Left lung (tissue), 10 donors: ENCODE measurements around the gene KRT76. TPM values are rescaled to one million over a fixed set of nuclear protein-coding genes. Genes with fewer than 3 reads are reported as not detected.

Experiments
- ATAC-seq: fragments of 200-7000 bp; cut with Tn5 transposase; one replicate; pipeline ENCODE4 v1.9.1; 2020; ENCODE audit warnings: moderate library complexity
- DNase-seq, 4 donors: peaks; one replicate each; pipeline ENCODE4 v3.0.0-alpha.2; 2013 to 2020
- H3K27ac ChIP-seq, 2 donors: fragments of 200-600 bp; sonication (generic) in 1 of 2; one replicate each; pipeline versions ENCODE4 v1.5.0 to v1.8.0; 2020 to 2021
- H3K27me3 ChIP-seq, 2 donors: fragments of 200-600 bp; sonication (generic) in 1 of 2; one replicate each; pipeline versions ENCODE4 v1.5.0 to v1.8.0; 2020 to 2021
- H3K36me3 ChIP-seq, 2 donors: fragments of 200-600 bp; sonication (generic) in 1 of 2; one replicate each; pipeline versions ENCODE4 v1.5.0 to v1.8.0; 2020 to 2021
- H3K4me1 ChIP-seq, 2 donors: fragments of 200-600 bp; one replicate each; pipeline ENCODE4 v1.8.0; 2021
- H3K4me3 ChIP-seq, 2 donors: fragments of 200-600 bp; sonication (generic) in 1 of 2; one replicate each; pipeline versions ENCODE4 v1.5.0 to v1.8.0; 2020 to 2021; ENCODE audit warnings: mild to moderate bottlenecking in 1 of 2
- H3K9me3 ChIP-seq, 2 donors: fragments of 200-600 bp; sonication (generic) in 1 of 2; one replicate each; pipeline versions ENCODE4 v1.5.0 to v1.8.0; 2020 to 2021
- CTCF ChIP-seq, 2 donors: fragments of 200-600 bp; sonication (generic) in 1 of 2; IDR thresholded peaks; one replicate each; pipeline versions ENCODE4 v1.5.0 to v1.8.0; 2021; ENCODE audit warnings: antibody characterized with exemption in 2 of 2
- intact Hi-C, 2 donors: fragments of 100-400 bp; cut with DNase I; formaldehyde crosslinking; loops; one replicate each; pipeline versions ENCODE4 v1.11.2 to v1.14.2; 2022
- polyA plus RNA-seq, 6 donors: library from polyadenylated mRNA; unstranded; fragments of 120-200 nt; gene quantifications; one replicate each; pipeline ENCODE4 v1.2.1, GENCODE V29; 2013; ENCODE audit not compliant: insufficient read length in 6 of 6
- total RNA-seq, 2 donors: library from RNA; stranded (reverse); fragmentation: NEBNext Ultra II Directional; extraction: Animal tissue kit (Norgen Biotek cat#: 25700); gene quantifications; one replicate each; pipeline ENCODE4 v1.2.1, GENCODE V29; 2021
- donor health status: DM: no; HTN: yes; CAD: no.
- donor health status: DM: no; HTN: no; CAD: no.

Gene KRT76
- total and polyA plus RNA-seq, 8 donors, result not detected

- Histone ChIP-seq H3K9me3 (no peaks in the 10 kb centered on the region), H3K27ac (no peak overlapping the region), H3K36me3 (no peaks in the 10 kb centered on the region), H3K4me1 (peaks cover 12 to 16% of the 10 kb centered on the region in 2 donors), H3K4me3 (no peak overlapping the region), H3K27me3 (peaks cover 6 to 84% of the 10 kb centered on the region in 2 donors)
- ATAC-seq (no peak), DNase-seq (no peak)
- TF ChIP-seq CTCF (IDR thresholded peaks at IDR 0.05), result no peak
- intact Hi-C loops, result no loop called here
Measured at GRCh38 chr12:52813203-52813819, 36.2 kb upstream of the KRT76 start.

GRCh38 chr12:52812749-52813148 is 35.6 kb upstream of the KRT76 start:
- intact Hi-C loops, result no loop called here
- peaks cover 12 to 16% of the 10 kb centered on the region in 2 donors for H3K4me1 ChIP-seq
- no peak for ATAC-seq
- no peak overlapping the region for H3K4me3 ChIP-seq
- peaks cover 6 to 84% of the 10 kb centered on the region in 2 donors for H3K27me3 ChIP-seq
- no peak overlapping the region for H3K27ac ChIP-seq
- no peaks in the 10 kb centered on the region for H3K9me3 ChIP-seq
- H3K36me3 ChIP-seq, result no peaks in the 10 kb centered on the region
- no peak for TF ChIP-seq CTCF (IDR thresholded peaks at IDR 0.05)
- DNase-seq, result no peak

GRCh38 chr12:52812073-52812400 is 34.9 kb upstream of the KRT76 start:
- TF ChIP-seq CTCF (IDR thresholded peaks at IDR 0.05), result no peak
- no peaks in the 10 kb centered on the region for H3K36me3 ChIP-seq
- DNase-seq (no peak), ATAC-seq (no peak)
- peaks cover 6 to 84% of the 10 kb centered on the region in 2 donors for H3K27me3 ChIP-seq
- H3K4me1 ChIP-seq, result peaks cover 12 to 16% of the 10 kb centered on the region in 2 donors
- intact Hi-C loops, result no loop called here
- no peaks in the 10 kb centered on the region for H3K9me3 ChIP-seq
- no peak overlapping the region for H3K27ac ChIP-seq
- H3K4me3 ChIP-seq, result no peak overlapping the region

GRCh38 chr12:52811191-52812072 is 34.3 kb upstream of the KRT76 start:
- H3K4me3 ChIP-seq, result no peak overlapping the region
- H3K4me1 ChIP-seq, result peaks cover 12 to 16% of the 10 kb centered on the region in 2 donors
- H3K9me3 ChIP-seq, result no peaks in the 10 kb centered on the region
- DNase-seq (no peak), ATAC-seq (no peak)
- no peaks in the 10 kb centered on the region for H3K36me3 ChIP-seq
- peaks cover 6 to 84% of the 10 kb centered on the region in 2 donors for H3K27me3 ChIP-seq
- no peak for TF ChIP-seq CTCF (IDR thresholded peaks at IDR 0.05)
- no peak overlapping the region for H3K27ac ChIP-seq
- intact Hi-C loops, result no loop called here

GRCh38 chr12:52810554-52810953 is 33.4 kb upstream of the KRT76 start:
- intact Hi-C loops, result no loop called here

More at GRCh38 chr12:52810554-52810953, 33.4 kb upstream of the KRT76 start:
- peaks cover 6 to 83% of the 10 kb centered on the region in 2 donors for H3K27me3 ChIP-seq
- no peak overlapping the region for H3K4me3 ChIP-seq
- H3K36me3 ChIP-seq, result no peaks in the 10 kb centered on the region
- DNase-seq (no peak), ATAC-seq (no peak)
- no peak overlapping the region for H3K27ac ChIP-seq
- H3K9me3 ChIP-seq, result no peaks in the 10 kb centered on the region
- no peak for TF ChIP-seq CTCF (IDR thresholded peaks at IDR 0.05)
- H3K4me1 ChIP-seq, result peaks cover 12 to 16% of the 10 kb centered on the region in 2 donors
